Measurements from ENCODE around the gene CSRNP3.

Gene CSRNP3

GRCh38 chr2:165631089-165631488 lies 161.6 kb downstream of the CSRNP3 start:
- no peak for DNase-seq (ENCODE audit: low read depth)
- no peak for TF ChIP-seq CTCF (conservative IDR thresholded peaks at IDR 0.05; ENCODE audit: control insufficient read depth, insufficient read depth, low read depth, low read length)
- no peak overlapping the region for H3K4me3 ChIP-seq (ENCODE audit: control insufficient read depth, low read depth, low read length)

GRCh38 chr2:165632594-165632993 lies 163.1 kb downstream of the CSRNP3 start:
- TF ChIP-seq CTCF (conservative IDR thresholded peaks at IDR 0.05; ENCODE audit: control insufficient read depth, insufficient read depth, low read depth, low read length), result no peak
- H3K4me3 ChIP-seq (ENCODE audit: control insufficient read depth, low read depth, low read length), result no peak overlapping the region
- no peak for DNase-seq (ENCODE audit: low read depth)

- DNase-seq (ENCODE audit: low read depth), result no peak
- TF ChIP-seq CTCF (conservative IDR thresholded peaks at IDR 0.05; ENCODE audit: control insufficient read depth, insufficient read depth, low read depth, low read length), result no peak
These were observed 163.9 kb downstream of the CSRNP3 start for GRCh38 chr2:165633431-165633830.

GRCh38 chr2:165634282-165634681 lies 164.8 kb downstream of the CSRNP3 start:
- TF ChIP-seq CTCF (conservative IDR thresholded peaks at IDR 0.05; ENCODE audit: control insufficient read depth, insufficient read depth, low read depth, low read length), result no peak
- H3K4me3 ChIP-seq (ENCODE audit: control insufficient read depth, low read depth, low read length), result no peak overlapping the region
- no peak for DNase-seq (ENCODE audit: low read depth)

More at GRCh38 chr2:165633431-165633830, 163.9 kb downstream of the CSRNP3 start:
- no peak overlapping the region for H3K4me3 ChIP-seq (ENCODE audit: control insufficient read depth, low read depth, low read length)

GRCh38 chr2:165634855-165635254 lies 165.4 kb downstream of the CSRNP3 start:
- DNase-seq (ENCODE audit: low read depth), result no peak
- no peak overlapping the region for H3K4me3 ChIP-seq (ENCODE audit: control insufficient read depth, low read depth, low read length)
- TF ChIP-seq CTCF (conservative IDR thresholded peaks at IDR 0.05; ENCODE audit: control insufficient read depth, insufficient read depth, low read depth, low read length), result no peak

- no peak for TF ChIP-seq CTCF (conservative IDR thresholded peaks at IDR 0.05; ENCODE audit: control insufficient read depth, insufficient read depth, low read depth, low read length)
- no peak for DNase-seq (ENCODE audit: low read depth)
- H3K4me3 ChIP-seq (ENCODE audit: control insufficient read depth, low read depth, low read length), result no peak overlapping the region
These were observed 166.0 kb downstream of the CSRNP3 start for GRCh38 chr2:165635532-165635931.

- DNase-seq (ENCODE audit: low read depth), result no peak
- H3K4me3 ChIP-seq (ENCODE audit: control insufficient read depth, low read depth, low read length), result no peak overlapping the region
- no peak for TF ChIP-seq CTCF (conservative IDR thresholded peaks at IDR 0.05; ENCODE audit: control insufficient read depth, insufficient read depth, low read depth, low read length)
These were observed 167.5 kb downstream of the CSRNP3 start for GRCh38 chr2:165636959-165637358.

Measured in fibroblast of mammary gland (primary cell).